ENCODE data around the gene ARID5B.

ARID5B gene

GRCh38 chr10:62098278-62099121 is 197.0 kb downstream of the ARID5B start:
- TF ChIP-seq, protein P1, sequence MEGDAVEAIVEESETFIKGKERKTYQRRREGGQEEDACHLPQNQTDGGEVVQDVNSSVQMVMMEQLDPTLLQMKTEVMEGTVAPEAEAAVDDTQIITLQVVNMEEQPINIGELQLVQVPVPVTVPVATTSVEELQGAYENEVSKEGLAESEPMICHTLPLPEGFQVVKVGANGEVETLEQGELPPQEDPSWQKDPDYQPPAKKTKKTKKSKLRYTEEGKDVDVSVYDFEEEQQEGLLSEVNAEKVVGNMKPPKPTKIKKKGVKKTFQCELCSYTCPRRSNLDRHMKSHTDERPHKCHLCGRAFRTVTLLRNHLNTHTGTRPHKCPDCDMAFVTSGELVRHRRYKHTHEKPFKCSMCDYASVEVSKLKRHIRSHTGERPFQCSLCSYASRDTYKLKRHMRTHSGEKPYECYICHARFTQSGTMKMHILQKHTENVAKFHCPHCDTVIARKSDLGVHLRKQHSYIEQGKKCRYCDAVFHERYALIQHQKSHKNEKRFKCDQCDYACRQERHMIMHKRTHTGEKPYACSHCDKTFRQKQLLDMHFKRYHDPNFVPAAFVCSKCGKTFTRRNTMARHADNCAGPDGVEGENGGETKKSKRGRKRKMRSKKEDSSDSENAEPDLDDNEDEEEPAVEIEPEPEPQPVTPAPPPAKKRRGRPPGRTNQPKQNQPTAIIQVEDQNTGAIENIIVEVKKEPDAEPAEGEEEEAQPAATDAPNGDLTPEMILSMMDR (conservative IDR thresholded peaks at IDR 0.05; ENCODE audit: low read depth), result no peak
- H3K27ac ChIP-seq, result no peak overlapping the region
- ChIA-PET POLR2A (ENCODE audit: low non-redundant PET) (no interaction called here), CTCF (no interaction called here)
- no peak for DNase-seq (ENCODE audit: low spot score)

GRCh38 chr10:62099299-62099698 is 197.8 kb downstream of the ARID5B start:
- CTCF ChIA-PET, result no interaction called here
- POLR2A ChIA-PET (ENCODE audit: low non-redundant PET), result no interaction called here
- no peak overlapping the region for H3K27ac ChIP-seq
- no peak for DNase-seq (ENCODE audit: low spot score)
- TF ChIP-seq, protein P1 (conservative IDR thresholded peaks at IDR 0.05; ENCODE audit: low read depth), result no peak

GRCh38 chr10:62103857-62104256 is 202.4 kb downstream of the ARID5B start:
- ChIA-PET CTCF (no interaction called here), POLR2A (ENCODE audit: low non-redundant PET) (no interaction called here)
- no peak overlapping the region for H3K27ac ChIP-seq
- TF ChIP-seq, protein P1 (conservative IDR thresholded peaks at IDR 0.05; ENCODE audit: low read depth), result no peak
- no peak for DNase-seq (ENCODE audit: low spot score)

DNA sequence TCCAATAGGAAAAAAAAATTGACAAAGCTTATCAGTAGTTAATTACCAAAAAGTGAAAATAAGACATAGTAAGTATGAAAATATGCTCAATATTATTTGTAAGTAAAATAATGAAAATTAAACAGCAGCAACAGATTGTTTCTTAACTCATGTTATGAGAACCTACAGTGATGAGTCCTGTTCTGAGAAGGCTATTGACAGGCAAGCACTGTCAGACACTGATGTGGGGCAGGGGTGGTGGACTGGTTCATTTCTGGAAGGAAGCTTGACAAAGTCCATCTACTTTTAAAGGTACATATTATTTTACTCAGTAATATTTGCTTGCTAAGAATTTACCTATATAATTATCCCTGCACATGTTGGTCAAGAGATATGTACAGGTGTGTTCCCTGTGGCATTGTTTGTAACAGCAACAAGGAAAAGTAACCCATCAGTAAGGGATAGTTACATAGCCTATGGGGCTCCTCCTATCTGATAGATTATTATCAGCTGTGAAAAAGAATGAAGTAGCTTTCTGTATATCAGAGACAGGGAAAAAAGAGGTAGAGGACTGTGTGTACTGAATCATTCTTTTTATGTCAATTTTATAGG is 205.5 kb downstream of the ARID5B start:
- no peak overlapping the region for H3K27ac ChIP-seq
- ChIA-PET POLR2A (ENCODE audit: low non-redundant PET) (no interaction called here), CTCF (interaction anchor here (0.5 to 1.1 kb wide), 2 partner anchors 19 to 68 kb away, joined by 4 read pairs; no protein-coding TSS in a partner anchor)
- no peak for DNase-seq (ENCODE audit: low spot score)
- TF ChIP-seq, protein P1 (conservative IDR thresholded peaks at IDR 0.05; ENCODE audit: low read depth), result no peak

DNA sequence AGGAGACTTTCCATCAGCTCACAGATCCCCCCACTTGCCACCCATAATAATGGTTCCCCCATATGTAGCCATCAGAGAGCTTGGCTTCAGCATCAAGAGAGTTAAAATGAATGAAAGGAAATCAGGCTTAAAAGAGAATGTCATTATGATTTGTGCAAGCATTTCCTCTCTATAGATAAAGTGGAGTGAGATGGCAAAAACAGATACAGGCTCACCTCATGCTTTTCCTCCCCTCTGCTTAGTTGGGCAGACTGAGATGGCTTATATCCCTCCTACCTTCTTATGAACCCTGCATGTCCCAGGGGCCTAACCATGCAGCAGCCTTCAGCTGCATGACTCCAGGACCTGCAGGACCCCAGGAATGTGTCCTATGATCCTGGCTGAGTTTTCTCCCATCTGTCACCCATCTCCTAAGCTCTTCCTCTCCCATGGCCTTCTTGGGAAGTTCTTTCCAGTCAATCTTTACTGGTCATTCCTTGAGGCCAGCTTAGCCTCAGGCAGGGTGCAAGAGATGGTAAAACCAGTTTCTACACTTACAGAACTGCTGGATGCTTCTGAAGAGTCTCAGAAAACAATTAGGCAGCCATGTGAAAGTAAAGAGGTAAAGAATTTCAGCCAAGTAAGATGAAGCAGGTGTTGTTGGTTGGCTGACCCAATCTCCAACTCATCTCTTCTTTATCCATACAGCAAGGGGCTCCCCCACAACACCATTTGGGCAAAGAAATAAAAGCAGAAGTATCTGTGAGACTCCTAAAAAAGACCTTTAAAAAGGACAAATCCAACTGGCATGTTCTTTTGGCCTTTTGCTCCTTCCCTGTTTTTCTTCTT is 207.5 kb downstream of the ARID5B start:
- CTCF ChIA-PET, result interaction anchor here (0.6 kb wide), 1 partner anchor 26 kb away, joined by 3 read pairs; no protein-coding TSS in a partner anchor

More for the DNA sequence above, 207.5 kb downstream of the ARID5B start:
- no peak for DNase-seq (ENCODE audit: low spot score)
- TF ChIP-seq, protein P1 (conservative IDR thresholded peaks at IDR 0.05; ENCODE audit: low read depth), result no peak
- POLR2A ChIA-PET (ENCODE audit: low non-redundant PET), result no interaction called here
- no peak overlapping the region for H3K27ac ChIP-seq
